ENCODE measurements around the gene DYRK1B. TPM values are rescaled to one million over a fixed set of nuclear protein-coding genes. Genes with fewer than 3 reads are reported as not detected.

The DYRK1B gene
- total and polyA plus RNA-seq, 2 donors (not counting 1 experiment from before 2014, with no cell fraction given), result 7.7 to 12.2 TPM

DNA sequence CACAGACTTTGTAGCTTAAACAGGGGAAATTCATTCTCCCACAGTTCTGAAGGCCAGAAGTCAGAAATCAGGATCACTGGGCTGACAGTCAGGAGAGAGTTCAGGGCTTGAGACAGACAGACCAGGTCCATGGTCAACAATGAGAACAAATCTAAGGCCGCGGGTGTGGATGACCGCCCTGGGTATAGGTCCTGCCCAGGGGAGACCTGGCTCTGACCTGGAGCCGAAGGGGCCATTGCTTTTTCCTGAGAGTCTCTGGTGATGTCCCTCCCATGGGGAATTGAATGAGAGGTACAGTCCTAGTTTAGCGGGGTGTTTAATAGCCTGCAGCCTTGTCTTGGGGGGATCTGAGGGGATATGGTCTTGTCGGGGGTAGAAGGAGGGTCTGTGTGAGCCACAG lies 37.4 kb upstream of the DYRK1B start:
- Histone ChIP-seq H3K9me3 (ENCODE audit: control insufficient read depth, insufficient read depth, low read depth, low read length) (no peaks in the 10 kb centered on the region), H2AFZ (ENCODE audit: low read length) (no peak overlapping the region), H3K4me1 (ENCODE audit: control insufficient read depth, extremely low read depth, insufficient read depth, low read length) (no peaks in the 10 kb centered on the region), H3K36me3 (ENCODE audit: control insufficient read depth, insufficient read depth, low read length) (no peaks in the 10 kb centered on the region), H3K79me2 (ENCODE audit: control insufficient read depth, insufficient read depth, low read length) (no peaks in the 10 kb centered on the region), H3K4me2 (ENCODE audit: extremely low read depth, insufficient read depth, low read length) (no peak overlapping the region), H3K9ac (ENCODE audit: insufficient read depth, low read length) (no peak overlapping the region), H3K27me3 (ENCODE audit: control insufficient read depth, insufficient read depth, low read length) (no peaks in the 10 kb centered on the region), H3K4me3 (replicated peaks in 1 of 4; ENCODE audit: control extremely low read depth in 1 of 4, insufficient read depth in 1 of 4, low read depth in 3 of 4, low read length in 4 of 4) (no peak overlapping the region), H3K27ac (ENCODE audit: insufficient read depth, low read length) (no peak overlapping the region), H4K20me1 (ENCODE audit: control insufficient read depth, extremely low read depth, insufficient read depth, low read length) (no peaks in the 10 kb centered on the region)
- no peak for TF ChIP-seq EZH2 (IDR thresholded peaks at IDR 0.05; ENCODE audit: low read length, missing control alignments)
- TF ChIP-seq, protein P1, sequence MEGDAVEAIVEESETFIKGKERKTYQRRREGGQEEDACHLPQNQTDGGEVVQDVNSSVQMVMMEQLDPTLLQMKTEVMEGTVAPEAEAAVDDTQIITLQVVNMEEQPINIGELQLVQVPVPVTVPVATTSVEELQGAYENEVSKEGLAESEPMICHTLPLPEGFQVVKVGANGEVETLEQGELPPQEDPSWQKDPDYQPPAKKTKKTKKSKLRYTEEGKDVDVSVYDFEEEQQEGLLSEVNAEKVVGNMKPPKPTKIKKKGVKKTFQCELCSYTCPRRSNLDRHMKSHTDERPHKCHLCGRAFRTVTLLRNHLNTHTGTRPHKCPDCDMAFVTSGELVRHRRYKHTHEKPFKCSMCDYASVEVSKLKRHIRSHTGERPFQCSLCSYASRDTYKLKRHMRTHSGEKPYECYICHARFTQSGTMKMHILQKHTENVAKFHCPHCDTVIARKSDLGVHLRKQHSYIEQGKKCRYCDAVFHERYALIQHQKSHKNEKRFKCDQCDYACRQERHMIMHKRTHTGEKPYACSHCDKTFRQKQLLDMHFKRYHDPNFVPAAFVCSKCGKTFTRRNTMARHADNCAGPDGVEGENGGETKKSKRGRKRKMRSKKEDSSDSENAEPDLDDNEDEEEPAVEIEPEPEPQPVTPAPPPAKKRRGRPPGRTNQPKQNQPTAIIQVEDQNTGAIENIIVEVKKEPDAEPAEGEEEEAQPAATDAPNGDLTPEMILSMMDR (conservative IDR thresholded peaks at IDR 0.05 in 1 of 2, IDR thresholded peaks at IDR 0.05 in 1 of 2; ENCODE audit: low read depth in 1 of 2, low read length in 2 of 2), result no peak
- DNase-seq (ENCODE audit: low read depth in 2 of 2), result no peak

DNA sequence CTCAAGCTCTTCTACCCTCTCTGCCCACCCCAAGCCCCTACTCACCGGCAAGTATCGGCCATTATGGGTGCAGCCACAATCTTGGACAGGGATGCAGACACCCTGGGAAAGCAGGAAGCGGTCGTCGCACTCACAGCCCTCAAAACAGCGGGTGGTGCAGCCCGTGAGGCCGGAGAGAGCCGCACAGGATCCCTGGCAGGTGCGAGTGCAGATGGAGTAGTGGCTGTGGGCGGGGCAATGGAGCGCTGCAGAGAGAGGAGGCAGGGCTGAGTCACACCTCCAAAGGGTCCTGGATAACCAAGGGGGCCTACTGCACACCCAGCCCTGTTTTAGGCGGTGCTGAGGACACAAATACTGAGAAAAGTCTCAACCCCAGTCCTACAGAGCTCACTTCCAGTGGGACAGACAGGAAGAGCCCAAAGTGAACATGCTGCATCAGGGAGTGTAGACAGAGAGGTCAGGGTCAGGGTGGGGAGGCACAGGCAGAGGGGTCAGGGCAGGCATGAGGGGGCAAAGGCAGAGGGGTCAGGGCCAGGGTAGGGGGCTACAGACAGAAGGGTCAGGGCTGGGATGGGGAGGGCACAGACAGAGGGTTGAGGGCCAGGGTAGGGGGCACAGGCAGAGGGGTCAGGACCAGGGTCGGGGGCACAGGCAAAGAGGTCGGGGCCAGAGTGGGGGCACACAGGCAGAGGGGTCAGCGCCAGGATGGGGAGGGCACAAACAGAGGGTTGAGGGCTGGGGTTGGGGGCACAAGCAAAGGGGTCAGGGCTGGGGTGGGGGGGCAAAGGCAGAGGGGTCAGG lies 36.4 kb upstream of the DYRK1B start:
- Histone ChIP-seq H3K27me3 (ENCODE audit: control insufficient read depth, insufficient read depth, low read length) (no peaks in the 10 kb centered on the region), H2AFZ (ENCODE audit: low read length) (no peak overlapping the region), H3K4me3 (replicated peaks in 1 of 4; ENCODE audit: control extremely low read depth in 1 of 4, insufficient read depth in 1 of 4, low read depth in 3 of 4, low read length in 4 of 4) (no peak overlapping the region), H3K36me3 (ENCODE audit: control insufficient read depth, insufficient read depth, low read length) (no peaks in the 10 kb centered on the region), H3K9ac (ENCODE audit: insufficient read depth, low read length) (no peak overlapping the region), H3K9me3 (ENCODE audit: control insufficient read depth, insufficient read depth, low read depth, low read length) (no peaks in the 10 kb centered on the region), H3K4me1 (ENCODE audit: control insufficient read depth, extremely low read depth, insufficient read depth, low read length) (no peaks in the 10 kb centered on the region), H3K79me2 (ENCODE audit: control insufficient read depth, insufficient read depth, low read length) (no peaks in the 10 kb centered on the region), H3K27ac (ENCODE audit: insufficient read depth, low read length) (no peak overlapping the region), H3K4me2 (ENCODE audit: extremely low read depth, insufficient read depth, low read length) (no peak overlapping the region), H4K20me1 (ENCODE audit: control insufficient read depth, extremely low read depth, insufficient read depth, low read length) (no peaks in the 10 kb centered on the region)
- DNase-seq (ENCODE audit: low read depth in 2 of 2), result no peak
- TF ChIP-seq, protein P1 (conservative IDR thresholded peaks at IDR 0.05 in 1 of 2, IDR thresholded peaks at IDR 0.05 in 1 of 2; ENCODE audit: low read depth in 1 of 2, low read length in 2 of 2), result no peak

DNA sequence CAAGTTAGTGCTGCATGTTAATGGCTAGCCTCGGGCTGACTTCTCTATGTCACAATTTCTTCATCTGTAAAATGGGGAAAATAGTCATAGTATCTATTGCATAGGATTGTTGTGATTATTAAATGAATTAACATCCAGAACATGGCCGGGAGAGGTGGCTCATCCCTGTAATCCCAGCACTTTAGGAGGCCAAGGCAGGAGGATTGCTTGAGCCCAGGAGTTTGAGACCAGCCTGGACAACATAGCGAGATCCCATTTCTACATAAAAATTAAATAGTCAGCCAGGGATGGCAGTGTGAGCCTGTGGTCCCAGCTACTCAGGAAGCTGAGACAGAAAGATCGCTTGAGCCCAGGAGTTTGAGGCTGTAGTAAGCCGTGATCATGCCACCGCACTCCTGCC lies 34.0 kb upstream of the DYRK1B start:
- Histone ChIP-seq H3K4me2 (ENCODE audit: extremely low read depth, insufficient read depth, low read length) (no peak overlapping the region), H3K9me3 (ENCODE audit: control insufficient read depth, insufficient read depth, low read depth, low read length) (no peaks in the 10 kb centered on the region), H4K20me1 (ENCODE audit: control insufficient read depth, extremely low read depth, insufficient read depth, low read length) (no peaks in the 10 kb centered on the region), H3K4me1 (ENCODE audit: control insufficient read depth, extremely low read depth, insufficient read depth, low read length) (no peaks in the 10 kb centered on the region), H3K9ac (ENCODE audit: insufficient read depth, low read length) (no peak overlapping the region), H2AFZ (ENCODE audit: low read length) (no peak overlapping the region), H3K79me2 (ENCODE audit: control insufficient read depth, insufficient read depth, low read length) (no peaks in the 10 kb centered on the region), H3K4me3 (replicated peaks in 1 of 4; ENCODE audit: control extremely low read depth in 1 of 4, insufficient read depth in 1 of 4, low read depth in 3 of 4, low read length in 4 of 4) (no peak overlapping the region), H3K27ac (ENCODE audit: insufficient read depth, low read length) (no peak overlapping the region), H3K36me3 (ENCODE audit: control insufficient read depth, insufficient read depth, low read length) (no peaks in the 10 kb centered on the region), H3K27me3 (ENCODE audit: control insufficient read depth, insufficient read depth, low read length) (no peaks in the 10 kb centered on the region)
- no peak for TF ChIP-seq EZH2 (IDR thresholded peaks at IDR 0.05; ENCODE audit: low read length, missing control alignments)
- TF ChIP-seq, protein P1 (conservative IDR thresholded peaks at IDR 0.05 in 1 of 2, IDR thresholded peaks at IDR 0.05 in 1 of 2; ENCODE audit: low read depth in 1 of 2, low read length in 2 of 2), result no peak
- DNase-seq (ENCODE audit: low read depth in 2 of 2), result no peak
